GM21528 (cell line): Measurements from ENCODE around the gene PAPOLA.
A peak's percentile ranks its signal among the peaks of the same experiment; 100 is the strongest.
"Not testable (repeated sequence)": the region's sequence is repeated elsewhere in the genome, so short reads cannot be mapped to it uniquely, and the experiment has no call there.

ENCODE experiments used
- ATAC-seq: cut with Tn5 transposase; IDR thresholded peaks from one replicate; pipeline ENCODE4 v1.9.1; 2021; ENCODE audit warnings: mild to moderate bottlenecking, moderate library complexity; ENCODE audit not compliant: unreplicated experiment, low FRiP score

PAPOLA gene

DNA sequence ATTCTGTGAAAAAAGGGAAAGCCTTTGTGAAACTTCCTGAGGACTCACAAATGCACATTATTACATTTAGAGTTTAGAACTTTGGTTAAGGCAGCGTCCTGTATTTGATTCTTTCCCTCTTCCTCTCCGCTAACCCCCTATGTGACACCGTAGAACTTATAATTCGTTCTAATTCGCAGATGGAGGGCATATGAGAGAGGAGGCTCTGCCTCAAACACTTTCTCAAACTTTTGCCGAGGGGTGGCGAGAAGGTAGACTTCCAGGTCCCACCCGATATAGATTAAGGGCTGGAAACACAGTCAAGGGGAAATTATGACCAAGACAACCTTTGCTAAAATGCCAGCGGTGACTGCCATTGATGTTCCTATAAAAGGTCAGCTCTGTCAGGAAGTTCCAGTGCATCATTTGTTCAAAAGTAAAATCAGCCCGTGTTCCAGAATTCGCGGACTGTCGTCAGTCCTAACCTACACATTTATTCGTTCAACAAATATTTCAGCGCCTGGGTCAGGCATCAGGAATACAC, 904 bp upstream of the PAPOLA start:
- ATAC-seq: no peak

DNA sequence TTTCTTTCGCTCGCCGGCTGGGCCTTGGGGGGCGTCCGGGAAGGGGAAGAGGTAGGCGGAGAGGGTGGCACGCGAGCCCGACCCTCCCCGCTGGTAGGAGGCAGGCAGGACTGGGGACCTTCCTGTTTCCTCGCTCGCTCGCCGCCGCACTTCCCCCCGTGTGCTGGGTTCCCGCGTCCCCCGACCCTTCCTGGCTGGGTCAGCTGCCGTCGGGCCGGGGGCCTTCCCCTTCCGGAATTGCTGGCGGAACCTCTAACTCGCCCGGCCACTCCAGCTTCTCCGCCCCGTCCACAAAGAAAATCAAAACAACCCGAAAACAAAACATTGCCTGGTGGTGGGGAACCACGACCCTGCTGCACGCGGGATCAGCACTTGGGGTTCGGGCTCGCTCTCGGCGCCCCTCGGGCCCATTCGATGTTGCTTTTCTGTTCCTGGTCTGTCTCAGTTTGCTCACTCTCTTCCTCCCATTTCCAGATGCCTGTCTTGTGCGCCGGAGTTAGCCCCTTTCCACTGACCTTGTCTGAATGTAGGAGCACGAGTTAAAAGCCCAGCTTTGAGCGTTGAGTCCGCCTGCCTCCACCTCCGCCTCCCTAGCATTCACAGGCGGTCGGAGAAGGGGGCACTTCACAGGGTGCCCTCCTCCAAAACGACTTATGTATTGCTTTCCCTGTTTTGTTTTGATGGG, 581 bp downstream of the PAPOLA start:
- ATAC-seq: peak; percentile 45

DNA sequence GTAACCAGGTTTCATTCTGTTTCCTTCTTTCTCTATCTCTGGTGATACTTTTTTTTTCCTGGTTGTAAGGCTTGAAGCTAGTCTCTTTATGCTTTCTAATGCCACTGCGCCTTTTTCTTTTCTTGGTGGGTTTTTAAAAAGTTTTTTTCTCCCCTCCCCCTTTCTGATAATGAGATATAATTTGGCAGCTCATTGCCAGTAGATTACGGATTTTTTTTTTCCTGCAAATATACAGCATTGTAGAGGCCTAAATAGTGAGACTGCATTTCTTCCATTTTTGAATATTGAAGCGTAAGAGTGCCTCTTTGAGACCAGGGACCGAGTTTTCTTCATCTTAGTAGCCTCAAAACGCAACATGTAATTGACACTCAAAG, 1.1 kb downstream of the PAPOLA start:
- ATAC-seq: no peak

DNA sequence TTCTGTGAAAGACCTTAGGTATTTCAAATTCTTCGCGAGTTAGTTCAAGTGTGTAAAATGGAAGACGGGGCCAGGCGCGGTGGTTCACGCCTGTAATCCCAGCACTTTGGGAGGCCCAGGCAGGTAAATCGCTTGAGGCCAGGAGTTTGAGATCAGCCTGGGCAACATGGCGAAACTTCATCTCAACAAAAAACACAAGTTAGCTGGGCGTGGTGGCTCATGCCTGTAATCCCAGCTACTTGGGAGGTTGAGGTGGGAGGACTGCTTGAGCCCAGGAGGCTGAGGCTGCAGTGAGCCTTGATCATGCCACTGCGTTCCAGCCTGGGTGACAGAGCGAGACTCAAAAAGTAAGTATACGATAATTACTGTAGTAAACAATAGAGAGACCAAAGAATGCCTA, 2.2 kb downstream of the PAPOLA start:
- ATAC-seq: not testable (repeated sequence)

DNA sequence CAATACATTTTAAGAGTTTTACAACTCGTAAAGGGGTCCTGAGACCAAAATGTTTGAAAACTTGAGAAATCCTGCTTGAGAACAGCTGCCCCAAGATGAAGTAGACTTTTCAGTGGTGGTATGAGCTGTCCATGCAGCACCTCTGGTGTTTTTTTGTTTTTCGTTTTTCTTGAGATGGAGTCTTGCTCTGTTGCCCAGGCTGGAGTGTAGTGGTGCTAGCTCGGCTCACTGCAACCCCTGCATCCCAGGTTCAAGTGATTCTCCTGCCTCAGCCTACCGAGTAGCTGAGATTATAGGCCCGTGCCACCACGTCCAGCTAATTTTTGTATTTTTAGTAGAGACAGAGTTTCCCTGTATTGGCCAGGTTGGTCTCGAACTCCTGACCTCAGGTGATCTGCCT, 5.5 kb downstream of the PAPOLA start:
- no peak for ATAC-seq

DNA sequence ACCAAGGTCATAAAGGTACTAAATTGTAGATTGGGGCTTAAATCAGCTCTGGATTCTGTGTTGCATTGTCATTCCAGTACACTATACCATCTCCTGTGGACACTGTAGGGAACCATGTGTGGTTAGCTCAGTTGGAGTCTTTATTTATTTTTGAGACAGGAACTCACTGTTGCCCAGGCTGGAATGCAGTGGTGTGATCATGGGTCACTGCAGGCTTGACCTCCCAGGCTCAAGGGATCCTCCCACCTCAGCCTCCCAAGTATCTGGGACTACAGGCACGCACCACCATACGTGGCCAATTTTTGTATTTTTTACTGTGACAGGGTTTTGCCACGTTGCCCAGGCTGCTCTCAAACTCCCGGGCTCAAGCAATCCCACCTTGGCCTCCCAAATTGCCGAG, 6.7 kb downstream of the PAPOLA start:
- no peak for ATAC-seq

DNA sequence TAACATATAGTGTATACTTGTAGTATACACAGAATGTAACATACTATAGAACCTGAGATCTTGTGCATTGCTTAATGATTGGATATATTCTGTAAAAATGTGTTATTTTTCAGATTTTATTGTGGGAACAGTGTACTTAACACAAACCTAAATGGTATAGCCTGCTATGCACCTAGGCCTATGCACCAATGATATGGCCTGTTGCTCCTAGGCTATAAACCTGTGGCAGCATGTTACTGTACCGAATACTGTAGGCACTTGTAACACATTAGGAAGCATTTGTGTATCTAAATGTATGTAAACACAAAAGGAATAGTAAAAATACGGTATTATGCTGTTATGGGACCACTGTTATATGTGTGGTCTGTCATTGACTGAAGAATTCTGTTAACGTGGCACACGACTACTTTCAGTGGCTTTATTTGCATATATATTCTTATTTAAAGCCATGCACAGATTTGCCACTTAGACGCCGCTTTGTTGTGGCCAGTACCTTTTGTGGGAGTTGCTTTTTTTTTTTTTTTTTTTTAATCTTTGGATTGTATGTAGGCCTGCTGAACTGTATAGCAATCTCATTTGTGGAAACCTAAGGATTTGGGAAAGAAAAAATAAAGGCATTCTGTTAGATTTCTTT, 7.4 kb downstream of the PAPOLA start:
- peak; percentile 69 for ATAC-seq

DNA sequence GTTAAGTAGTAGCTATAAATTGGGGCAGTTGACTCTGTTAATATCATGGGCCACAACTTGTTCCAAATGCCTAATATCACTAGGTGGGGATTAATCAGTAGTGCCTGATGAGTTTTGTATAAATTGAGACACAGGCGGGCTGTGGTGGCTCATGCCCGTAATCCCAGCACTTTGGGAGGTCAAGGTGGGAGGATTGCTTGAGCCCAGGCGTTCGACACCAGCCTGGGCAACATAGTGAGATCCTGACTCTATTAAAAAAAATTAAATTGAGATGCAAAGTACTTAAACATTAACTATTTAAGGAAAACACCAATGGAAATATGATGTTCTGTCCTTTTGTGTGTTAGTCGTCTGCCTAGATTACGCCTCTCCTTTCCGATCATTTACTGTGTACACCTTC, 9.0 kb downstream of the PAPOLA start:
- no peak for ATAC-seq

DNA sequence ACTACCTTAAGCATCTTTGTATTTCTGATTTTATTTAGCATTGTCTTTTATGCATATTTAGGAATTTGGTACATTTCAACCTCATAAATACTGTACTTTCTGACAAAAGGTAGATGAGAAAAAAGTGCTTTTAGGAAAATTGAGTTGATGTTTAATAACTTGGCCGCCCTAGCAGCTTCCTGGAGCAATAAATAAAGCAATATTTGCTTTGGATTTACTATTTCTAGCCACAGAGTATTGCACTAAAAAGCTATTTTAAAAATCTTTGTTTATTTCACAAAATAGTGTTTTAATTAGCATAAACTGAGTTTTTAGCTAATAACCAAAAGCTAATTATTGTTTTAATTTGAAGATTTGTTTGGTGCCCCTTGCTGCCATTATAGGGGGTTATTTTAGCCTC, 9.5 kb downstream of the PAPOLA start:
- ATAC-seq: no peak

DNA sequence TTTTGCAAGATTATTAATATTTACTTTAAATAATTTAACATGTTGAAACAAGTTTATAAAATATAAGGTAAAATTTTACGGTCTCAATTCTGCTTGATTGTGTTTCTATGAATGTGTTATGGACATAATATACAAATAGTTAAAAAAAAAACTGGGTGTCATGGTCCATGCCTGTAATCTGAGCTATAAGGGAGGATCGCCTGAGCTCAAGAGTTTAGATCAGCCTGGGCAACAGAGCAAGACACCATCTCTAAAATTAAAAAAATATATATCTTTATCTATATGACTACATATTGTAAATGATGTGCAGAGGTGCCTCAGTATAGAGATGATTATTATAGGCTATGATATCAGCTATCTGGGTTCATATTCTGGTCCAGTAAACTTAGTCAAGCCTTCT, 9.9 kb downstream of the PAPOLA start:
- ATAC-seq: no peak

DNA sequence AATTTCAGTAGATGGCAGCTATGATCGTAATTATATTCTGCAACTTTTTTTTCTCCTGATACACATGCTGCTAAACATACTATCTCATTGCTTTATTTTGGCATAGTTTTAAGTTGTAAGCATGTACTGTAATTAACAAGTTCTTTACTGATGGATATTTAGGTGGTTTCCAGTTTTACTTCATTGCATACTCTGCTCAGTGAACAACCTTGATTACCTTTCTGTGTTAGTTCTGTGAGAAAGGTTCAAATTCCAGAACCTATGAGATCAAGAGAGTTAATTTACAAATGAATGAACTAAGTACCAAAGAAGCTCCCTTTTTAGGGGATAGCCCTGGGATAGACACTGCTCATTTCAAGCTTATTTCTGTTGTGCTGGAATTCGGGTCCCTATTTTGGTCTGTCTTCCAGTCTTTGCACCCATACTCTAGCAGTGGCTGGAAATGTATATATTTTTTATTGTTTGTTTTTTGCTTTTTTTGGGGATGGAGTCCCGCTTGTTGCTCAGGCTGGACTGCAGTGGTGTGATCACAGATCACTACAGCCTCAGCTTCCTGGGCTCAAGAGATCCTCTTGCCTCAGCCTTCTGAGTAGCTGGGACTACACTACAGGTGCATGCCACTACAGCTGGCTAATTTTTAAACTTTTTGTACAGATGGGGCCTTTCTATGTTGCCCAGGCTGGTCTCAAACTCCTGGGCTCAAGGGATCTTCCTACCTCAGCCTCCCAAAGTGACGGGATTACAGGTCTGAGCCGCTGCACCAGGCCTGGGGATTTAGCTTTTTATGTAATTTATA, 10.6 kb downstream of the PAPOLA start:
- no peak for ATAC-seq

DNA sequence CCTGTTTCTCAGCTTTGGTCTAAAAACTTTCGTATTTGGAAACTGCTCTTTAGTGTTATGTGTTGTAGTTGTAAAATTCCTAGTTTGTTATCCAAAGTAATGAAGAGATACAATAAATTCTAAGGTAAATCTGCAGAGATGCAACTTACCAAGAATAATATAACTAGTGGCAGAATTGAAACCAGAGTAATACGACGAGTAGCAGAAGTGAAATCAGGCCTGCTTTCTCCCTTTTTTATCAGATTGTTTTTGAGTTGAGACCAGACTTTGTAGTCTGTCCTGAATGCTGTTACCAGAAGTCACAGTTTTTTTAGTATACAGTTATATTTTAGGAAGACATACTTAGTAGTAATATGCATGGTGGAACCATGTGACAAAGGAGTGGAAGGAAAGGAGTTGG, 12.5 kb downstream of the PAPOLA start:
- peak; percentile 70 for ATAC-seq

DNA sequence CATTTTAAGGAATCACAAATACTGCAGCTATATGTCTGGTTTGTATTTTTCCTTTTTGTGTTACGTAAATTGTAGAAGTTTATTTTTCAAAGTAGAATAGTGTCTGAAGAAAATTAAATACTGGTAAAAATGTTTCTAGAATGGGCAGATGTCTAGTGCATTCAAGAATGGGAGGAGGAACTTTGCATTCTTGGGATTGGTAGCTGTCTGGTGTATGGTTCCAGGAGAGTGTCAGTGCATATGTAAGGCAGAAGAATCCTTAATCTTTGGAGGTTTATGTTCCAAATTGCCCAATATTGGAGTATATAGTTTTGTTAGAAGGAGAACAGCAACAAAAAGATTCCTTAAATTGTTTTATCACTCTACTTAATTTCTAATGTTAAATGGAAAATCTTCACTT, 13.5 kb downstream of the PAPOLA start:
- no peak for ATAC-seq

DNA sequence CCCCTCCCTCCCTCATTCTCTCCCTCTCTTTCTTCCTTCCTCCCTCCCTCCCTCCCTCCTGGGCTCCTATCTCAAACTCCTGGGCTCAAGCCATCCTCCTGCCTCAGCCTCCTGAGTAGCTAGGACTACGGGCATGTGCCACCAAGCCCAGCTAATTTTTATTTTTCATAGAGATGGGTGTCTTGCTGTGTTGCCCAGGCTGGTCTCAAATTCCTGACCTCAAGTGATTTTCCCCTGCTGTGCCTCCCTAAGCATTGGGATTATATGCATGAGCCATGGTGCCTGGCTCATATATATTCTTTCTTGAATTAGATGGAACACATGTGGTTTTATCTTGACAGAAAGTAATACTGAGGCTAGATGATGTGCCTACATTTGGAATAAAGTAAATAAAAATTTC, 14.2 kb downstream of the PAPOLA start:
- no peak for ATAC-seq

DNA sequence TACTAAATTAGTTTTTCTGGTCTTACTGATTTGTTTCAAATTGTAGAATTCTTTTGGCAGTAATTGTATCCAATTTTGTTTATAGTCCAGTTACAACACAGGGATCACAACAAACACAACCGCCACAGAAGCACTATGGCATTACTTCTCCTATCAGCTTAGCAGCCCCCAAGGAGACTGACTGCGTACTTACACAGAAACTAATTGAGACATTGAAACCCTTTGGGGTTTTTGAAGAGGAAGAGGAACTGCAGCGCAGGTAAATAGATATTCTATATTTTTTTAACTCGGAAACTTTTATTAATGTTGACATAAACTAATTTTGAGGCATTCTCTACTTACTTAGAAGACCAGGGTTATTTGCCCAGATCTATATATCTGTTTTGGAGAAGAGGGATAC, 17.8 kb downstream of the PAPOLA start:
- no peak for ATAC-seq

DNA sequence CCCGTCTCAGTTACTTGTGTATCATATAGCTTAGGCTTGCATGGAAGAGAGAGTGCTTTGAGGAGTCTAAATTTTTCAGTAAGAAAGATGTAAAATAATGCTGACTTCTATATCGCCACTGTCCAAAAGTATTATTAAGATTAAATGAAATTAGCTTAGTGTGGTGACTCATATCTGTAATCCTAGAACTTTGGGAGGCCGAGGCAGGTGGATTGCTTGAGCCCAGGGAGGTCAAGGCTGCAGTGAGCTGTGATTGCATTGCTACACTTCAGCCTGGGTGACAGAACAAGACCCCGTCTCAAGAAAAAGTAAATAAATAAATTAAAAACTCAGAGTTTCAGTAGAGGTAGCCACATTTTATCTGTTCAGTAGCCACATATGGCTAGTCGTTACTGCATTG, 23.3 kb downstream of the PAPOLA start:
- ATAC-seq: no peak

DNA sequence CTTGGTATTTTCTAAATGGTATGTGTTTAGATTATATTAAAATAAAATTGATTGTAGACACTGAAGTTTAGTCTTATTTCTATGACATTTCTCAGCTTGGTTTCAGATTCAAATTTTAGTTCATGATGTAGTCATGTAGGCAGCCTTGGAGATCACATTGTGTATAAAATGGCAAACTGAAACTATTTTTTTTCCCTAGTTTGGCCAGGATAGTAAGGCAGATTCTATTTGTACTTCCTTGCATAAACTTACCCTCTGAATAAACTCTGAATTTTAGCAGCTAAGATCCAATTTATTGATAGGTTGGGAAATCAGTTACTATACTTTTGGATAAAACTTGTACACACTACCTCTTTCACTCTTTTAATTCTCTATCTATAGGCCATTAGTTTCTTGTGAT, 30.4 kb downstream of the PAPOLA start:
- no peak for ATAC-seq

DNA sequence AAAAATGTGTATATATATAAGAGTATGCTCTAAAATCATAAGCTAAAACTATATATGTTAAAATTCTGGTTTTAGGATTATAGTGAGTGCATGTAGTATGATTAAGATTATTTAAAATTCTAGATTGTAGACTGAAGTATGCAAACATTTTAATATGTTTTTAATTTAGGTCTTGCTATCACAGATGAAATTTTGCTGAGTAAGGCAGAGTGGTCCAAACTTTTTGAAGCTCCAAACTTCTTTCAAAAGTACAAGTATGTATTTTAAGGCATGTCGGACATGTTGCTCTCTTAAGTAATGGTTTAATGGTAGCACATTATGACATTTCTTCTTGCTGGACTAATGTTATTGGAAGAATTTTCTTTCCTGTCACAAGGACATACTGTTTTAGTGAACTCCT, 34.6 kb downstream of the PAPOLA start:
- no peak for ATAC-seq

DNA sequence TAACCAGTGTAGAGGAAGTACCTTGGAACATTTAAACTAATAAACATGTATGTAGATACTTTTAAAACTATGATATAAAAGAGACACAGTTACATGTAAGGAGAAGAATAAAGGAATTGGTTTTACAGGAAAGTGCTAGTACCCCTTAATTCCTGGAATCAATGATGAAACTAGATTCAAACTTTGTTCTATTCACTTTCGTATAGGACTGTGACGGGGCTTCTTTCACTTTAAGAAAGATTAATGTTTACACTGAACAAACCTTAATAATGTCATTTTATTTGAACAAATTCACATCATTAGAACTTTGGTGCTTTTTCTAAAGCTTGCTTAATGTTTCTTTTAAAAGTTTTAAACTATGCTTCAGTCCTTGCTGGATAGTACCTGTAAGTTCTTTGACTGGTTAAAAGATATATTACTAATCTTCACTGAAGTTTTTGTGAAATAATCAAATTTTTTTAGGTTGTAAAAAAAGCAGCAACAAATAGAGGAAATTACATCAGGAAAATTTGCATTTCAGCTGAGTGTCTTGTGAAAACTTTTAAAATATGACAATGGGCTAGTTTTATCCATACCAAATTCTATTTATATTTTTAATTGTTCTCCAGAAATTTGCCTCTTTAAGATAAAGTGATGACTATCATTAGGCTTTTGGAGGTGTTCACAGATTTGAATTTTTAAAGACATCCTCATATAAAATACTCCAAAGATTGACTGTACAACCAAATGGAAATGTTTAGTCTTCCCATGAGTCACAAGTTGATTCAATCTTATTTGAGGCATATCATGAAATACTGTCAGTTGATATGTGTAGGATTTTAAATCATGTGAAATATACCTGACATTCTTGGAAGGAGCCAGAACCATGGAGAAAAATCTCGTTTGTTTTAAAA, 36.2 kb downstream of the PAPOLA start:
- ATAC-seq: no peak

DNA sequence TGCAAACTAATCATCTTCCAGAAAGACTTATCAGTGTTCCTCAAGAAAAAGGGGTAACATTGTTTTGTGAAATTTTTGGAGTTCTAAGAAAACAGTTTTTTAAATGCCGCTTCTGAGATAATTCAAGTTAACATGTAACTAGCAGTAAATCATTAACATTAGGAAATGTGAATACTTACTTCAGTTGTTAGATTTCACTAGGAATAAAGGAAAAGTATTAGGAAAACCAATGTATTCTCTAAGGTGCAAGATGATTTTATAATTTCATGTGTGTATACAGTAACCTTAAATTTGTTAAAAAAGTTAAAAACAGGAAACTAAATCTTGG, 36.8 kb downstream of the PAPOLA start:
- no peak for ATAC-seq
